GM18519 (cell line): ENCODE measurements around the gene CMTM8.
"Not testable (repeated sequence)": the region's sequence is repeated elsewhere in the genome, so short reads cannot be mapped to it uniquely, and the experiment has no call there.

Source experiments
- ATAC-seq: cut with Tn5 transposase; IDR thresholded peaks from one replicate; pipeline ENCODE4 v1.9.1; 2021; ENCODE audit warnings: mild to moderate bottlenecking, moderate library complexity; ENCODE audit not compliant: unreplicated experiment, low FRiP score

Gene CMTM8

GRCh38 chr3:32372213-32372490, 133.7 kb downstream of the CMTM8 start:
- no peak for ATAC-seq

GRCh38 chr3:32373276-32373675, 134.8 kb downstream of the CMTM8 start:
- ATAC-seq, result no peak

GRCh38 chr3:32373844-32374243, 135.4 kb downstream of the CMTM8 start:
- ATAC-seq, result no peak

DNA sequence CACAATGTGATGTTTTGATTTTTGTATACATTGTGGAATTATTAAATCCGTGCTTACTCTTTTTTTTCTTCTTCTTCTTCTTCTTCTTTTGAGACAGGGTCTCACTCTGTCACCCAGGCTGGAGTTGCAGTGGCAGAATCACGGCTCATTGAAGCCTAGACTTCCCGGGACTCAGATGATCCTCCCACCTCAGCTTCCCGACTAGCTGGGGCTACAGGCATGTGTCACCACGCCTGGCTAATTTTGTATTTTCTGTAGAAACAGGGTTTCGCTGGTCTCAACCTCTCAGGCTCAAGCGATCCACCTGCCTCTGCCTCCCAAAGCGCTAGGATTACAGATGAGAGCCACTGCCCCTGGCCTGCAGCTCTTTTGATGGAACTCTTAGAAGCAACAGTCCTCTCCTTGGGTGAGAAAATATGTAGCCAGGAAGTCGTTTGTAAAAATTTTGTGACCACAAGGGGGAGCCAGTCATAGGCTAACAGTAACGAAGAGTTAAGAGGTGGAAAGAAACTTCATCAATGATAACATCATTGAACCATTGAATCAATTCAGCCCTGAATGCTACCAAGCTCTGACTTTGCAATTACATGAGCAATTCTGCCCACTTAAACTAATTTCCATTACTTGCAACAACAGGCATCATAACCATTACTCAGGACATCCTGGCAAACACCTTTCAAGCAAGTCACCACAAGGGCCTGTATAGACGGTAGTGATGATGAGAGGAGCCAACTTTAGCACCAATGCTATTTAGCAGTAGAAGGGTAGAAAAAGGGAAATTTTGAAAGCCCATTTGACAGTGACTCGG, 136.5 kb downstream of the CMTM8 start:
- ATAC-seq, result peak; percentile 47

GRCh38 chr3:32375596-32375930, 137.1 kb downstream of the CMTM8 start:
- ATAC-seq, result no peak

- ATAC-seq, result no peak
Observed at GRCh38 chr3:32376115-32376514, 137.6 kb downstream of the CMTM8 start.

GRCh38 chr3:32379831-32380500, 141.5 kb downstream of the CMTM8 start:
- no peak for ATAC-seq

- ATAC-seq, result no peak
Observed at GRCh38 chr3:32381922-32382321, 143.4 kb downstream of the CMTM8 start.

DNA sequence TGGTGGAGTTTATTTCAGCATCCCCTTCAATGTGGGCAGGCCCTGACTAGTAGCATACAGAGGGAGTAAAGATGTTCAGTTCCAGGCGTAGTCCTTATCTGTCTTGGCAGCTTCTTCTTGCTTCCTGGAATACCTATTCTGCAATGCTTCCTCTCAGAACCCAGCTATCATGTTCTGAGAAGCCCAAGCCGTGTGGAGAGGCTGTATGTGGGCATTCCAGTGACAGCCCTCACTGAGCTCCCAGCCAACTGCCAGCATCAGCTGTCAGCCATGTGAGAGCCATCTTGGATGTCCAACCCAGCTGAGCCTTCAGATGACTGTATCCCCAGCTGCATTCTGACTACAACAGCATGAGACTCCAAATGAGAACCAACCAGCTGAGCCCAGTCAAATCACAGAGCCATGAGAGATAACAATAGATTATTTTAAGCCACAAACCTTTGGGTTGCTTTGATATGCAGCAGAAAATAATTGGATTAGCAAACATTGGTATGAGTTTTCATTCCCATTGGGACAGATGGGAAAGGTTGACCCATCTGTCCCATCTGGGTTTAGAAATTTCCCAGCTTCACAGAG, 144.7 kb downstream of the CMTM8 start:
- ATAC-seq, result no peak

GRCh38 chr3:32384938-32385337, 146.5 kb downstream of the CMTM8 start:
- ATAC-seq, result no peak

DNA sequence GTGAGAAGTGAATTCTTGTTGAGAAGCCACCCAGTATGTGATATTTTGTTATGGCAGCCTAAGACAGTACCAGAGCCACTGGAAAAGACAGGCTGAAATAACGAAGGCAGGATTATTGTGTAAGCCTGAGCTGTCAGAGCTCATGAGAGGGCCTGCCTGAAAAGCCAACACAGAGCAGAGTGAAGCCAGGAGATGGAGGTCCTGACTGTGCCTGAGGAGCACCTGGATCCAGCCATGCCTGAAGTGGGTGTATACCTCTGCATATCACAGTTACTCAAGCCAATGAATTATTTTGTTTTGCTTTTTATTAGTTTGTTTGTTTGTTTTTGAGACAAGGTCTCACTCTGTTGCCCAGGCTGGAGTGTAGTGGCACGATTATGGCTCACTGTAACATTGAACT, 149.0 kb downstream of the CMTM8 start:
- ATAC-seq, result no peak

DNA sequence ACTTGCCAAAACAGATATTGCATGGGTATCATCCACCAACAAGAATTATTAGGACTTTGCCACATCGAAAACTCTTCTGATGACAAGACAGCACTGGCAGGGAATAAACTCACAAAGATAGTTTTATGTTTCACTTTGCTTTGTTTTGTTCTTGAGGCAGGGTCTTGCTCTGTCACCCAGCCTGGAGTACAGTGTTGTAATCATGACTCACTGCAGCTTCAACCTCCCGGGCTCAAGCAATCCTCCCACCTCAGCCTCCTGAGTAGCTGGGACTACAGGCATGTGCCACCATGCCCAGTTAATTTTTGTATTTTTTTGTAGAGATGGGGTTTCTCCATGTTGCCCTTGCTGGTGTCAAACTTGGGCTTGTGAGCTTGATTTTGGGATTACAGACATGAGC, 151.1 kb downstream of the CMTM8 start:
- ATAC-seq, result not testable (repeated sequence)

DNA sequence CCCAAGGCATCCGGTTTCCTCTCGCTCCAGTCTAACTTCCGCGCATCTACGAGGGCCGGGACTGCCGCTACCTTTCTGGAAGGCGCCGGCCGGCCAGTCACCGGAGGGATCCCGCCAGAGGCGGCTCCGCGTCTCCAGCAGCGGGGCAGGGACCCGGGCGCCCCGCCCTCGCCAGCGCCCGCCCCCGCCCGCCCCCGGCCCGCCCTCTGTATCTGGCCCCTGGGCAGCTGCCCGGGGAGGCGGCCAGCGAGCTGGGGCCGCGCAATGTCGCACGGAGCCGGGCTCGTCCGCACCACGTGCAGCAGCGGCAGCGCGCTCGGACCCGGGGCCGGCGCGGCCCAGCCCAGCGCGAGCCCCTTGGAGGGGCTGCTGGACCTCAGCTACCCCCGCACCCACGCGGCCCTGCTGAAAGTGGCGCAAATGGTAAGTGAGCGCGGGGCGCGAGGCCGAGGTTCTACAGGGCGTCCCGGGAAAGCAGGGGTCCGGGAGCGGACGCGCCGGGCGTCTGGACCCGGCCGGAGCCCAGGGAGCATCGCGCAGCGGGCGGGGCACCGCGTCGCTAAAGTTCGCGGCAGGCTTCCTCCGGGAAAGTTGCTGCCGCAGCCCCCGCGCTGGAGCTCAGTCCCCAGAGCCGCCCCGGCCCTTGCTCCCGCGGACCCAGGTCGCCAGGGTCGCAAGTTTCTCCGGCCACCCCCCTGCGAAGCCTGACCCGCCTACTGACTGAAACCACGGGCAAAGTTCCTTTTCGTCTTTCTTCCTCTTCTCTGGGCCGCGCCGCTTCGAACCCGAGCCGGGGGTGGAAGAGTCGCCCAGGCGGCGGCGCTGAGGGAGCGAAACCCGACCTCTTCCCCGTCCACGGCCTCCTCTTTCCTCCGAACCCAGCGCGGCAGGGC, 153.4 kb downstream of the CMTM8 start, which contains the start of gene CMTM7:
CMTM7 (plus strand) TSS at position 211 of the 893 bp plus-strand sequence; CDS start at position 265, 54 bp downstream.
- ATAC-seq, result no peak

DNA sequence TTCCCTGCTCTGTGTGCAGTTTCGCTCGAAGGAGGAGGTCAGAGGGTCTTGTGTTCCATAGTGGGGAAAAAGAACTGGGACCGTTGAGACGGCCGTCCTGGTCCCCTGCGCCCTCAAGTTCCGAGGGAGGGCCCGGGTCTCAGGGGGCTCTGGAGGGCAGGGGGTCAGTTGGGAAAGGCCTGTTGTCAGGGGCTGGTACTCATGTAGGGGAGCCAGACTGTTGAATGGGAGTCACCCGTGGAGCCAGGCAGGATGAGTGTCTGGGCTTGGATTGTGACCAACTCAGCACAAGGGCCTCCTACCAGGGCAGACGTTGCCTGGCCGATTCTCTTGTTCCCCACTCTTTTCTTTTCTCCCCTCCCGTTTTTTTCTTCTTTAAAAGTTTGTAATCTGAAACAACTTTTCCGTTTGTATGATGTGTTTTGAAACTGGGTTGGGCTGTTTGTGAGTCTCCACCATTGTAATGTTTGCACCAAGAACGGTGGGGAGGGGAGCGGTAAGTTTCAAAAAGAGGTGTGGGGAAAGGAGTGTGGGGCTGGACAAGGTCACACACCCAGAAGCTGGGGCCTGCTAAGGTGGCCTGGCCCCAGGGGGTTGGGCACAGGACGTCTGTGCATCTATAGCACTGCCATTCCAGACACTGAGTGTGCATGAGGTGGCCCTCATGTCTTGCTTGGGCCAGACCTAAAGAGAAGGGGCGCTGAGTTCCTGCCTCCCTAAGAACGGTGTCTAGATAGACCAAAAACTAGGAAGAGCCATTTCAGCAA, 154.2 kb downstream of the CMTM8 start:
- no peak for ATAC-seq

GRCh38 chr3:32395496-32395895, 157.0 kb downstream of the CMTM8 start:
- no peak for ATAC-seq

GRCh38 chr3:32397941-32398340, 159.5 kb downstream of the CMTM8 start:
- no peak for ATAC-seq

- no peak for ATAC-seq
Observed at GRCh38 chr3:32398531-32398930, 160.1 kb downstream of the CMTM8 start.

GRCh38 chr3:32399030-32399620, 160.6 kb downstream of the CMTM8 start:
- no peak for ATAC-seq

DNA sequence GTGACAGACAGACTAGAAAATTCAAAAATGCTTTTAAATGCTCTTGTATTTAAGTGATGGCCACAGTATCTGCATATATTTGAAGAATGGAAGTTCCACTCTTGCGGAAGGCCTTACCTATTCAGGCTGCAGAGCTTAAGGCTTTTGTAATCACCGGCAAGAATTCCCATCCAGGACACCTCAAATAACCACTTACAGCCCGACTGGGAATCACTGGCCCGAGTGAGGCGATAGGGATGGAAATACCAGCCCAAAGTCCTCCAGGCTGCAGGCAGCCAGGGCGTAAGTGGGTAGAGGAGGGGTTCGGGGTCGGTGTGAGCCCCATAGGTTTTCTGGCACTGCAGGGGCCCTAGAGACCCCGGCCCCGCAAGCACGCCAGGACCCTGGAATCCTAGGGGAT, 162.6 kb downstream of the CMTM8 start:
- ATAC-seq, result no peak

DNA sequence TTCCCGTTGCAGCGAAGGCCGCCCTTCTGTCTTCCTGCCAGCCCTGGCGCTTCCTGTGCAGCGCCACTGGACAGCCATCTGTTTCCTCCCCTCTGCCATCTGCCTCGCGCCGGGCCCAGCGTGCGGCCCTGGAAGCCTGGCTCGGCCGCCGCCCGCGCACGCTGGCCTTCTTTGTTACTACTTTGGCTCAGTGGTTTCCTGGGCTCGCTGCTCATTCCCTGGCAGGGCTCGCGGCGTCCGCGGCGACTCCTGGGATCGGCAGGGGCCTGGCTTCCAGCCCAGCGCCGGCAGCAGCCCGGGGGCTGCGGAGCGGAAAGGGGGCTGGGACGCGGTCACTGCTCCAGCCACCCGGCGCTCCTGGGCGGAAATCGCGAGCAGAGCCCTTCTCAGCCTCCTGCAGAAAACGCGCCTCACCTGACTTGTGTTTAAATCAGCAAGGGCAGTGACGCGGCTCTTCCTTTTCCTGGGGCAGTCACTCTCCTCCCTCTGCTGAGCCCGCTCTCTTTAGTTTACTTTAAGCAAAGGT, 163.1 kb downstream of the CMTM8 start:
- no peak for ATAC-seq
